Pancreas (tissue), 10 donors: ENCODE data around the gene ETFA. TPM values are rescaled to one million over a fixed set of nuclear protein-coding genes. Genes with fewer than 3 reads are reported as not detected.

Experiments
- ATAC-seq, 4 donors: fragments of 200-7000 bp; cut with Tn5 transposase; one replicate each; pipeline versions ENCODE4 v1.8.0 to v1.9.1; 2020; ENCODE audit warnings: mild to moderate bottlenecking in 4 of 4, moderate library complexity in 4 of 4
- DNase-seq, 6 donors: peaks; one replicate each; pipeline ENCODE4 v3.0.0-alpha.2; 2020
- FAIRE-seq: peaks from 2 replicates; lab custom pipeline; 2012; peaks lifted over from hg19 to GRCh38; lab: Jason Lieb, UNC
- H3K27ac ChIP-seq, 4 donors: fragments of 200-600 bp; sonication (generic); 1 replicate in 3 of 4; 2 replicates in 1 of 4; pipeline versions ENCODE4 v1.5.0 to v1.8.0; 2020
- H3K27me3 ChIP-seq, 4 donors: fragments of 200-600 bp; one replicate each; pipeline ENCODE4 v1.8.0; 2021
- H3K36me3 ChIP-seq, 3 donors: fragments of 200-600 bp; sonication (generic) in 1 of 3; one replicate each; pipeline versions ENCODE4 v1.5.0 to v1.8.0; 2020 to 2021
- H3K4me1 ChIP-seq, 3 donors: fragments of 200-600 bp; one replicate each; pipeline ENCODE4 v1.8.0; 2021
- H3K4me3 ChIP-seq, 4 donors: fragments of 200-600 bp; sonication (generic) in 2 of 4; one replicate each; pipeline versions ENCODE4 v1.5.0 to v1.8.0; 2020 to 2021
- H3K9me3 ChIP-seq, 4 donors: fragments of 200-600 bp; one replicate each; pipeline ENCODE4 v1.8.0; 2021
- CTCF ChIP-seq, 4 donors: fragments of 200-600 bp; sonication (generic) in 3 of 4; IDR thresholded peaks; one replicate each; pipeline versions ENCODE4 v1.5.0 to v1.8.0; 2021; ENCODE audit warnings: antibody characterized with exemption in 4 of 4
- WGBS, 2 donors: extraction: QIAGEN DNeasy Blood & Tissue Kit; methylation state at CpG; one replicate each; pipeline ENCODE4 v1.1.7; 2013; 5-methylcytosine and 5-hydroxymethylcytosine counted together
- intact Hi-C, 3 donors: fragments of 100-400 bp; cut with DNase I; formaldehyde crosslinking; loops; one replicate each; pipeline versions ENCODE4 v1.11.1 to v1.14.2; 2022
- polyA plus RNA-seq, 2 donors: library from polyadenylated mRNA; stranded (reverse); fragments of 200-250 nt; gene quantifications; one replicate each; pipeline ENCODE4 v1.2.3, GENCODE V29; 2013
- total RNA-seq, 6 donors: library from RNA; stranded (reverse); fragmentation: NEBNext Ultra II Directional in 4 of 6; extraction: Animal tissue kit (Norgen Biotek cat#: 25700) in 4 of 6; gene quantifications; one replicate each; pipeline versions ENCODE4 v1.2.1 to v1.2.4, GENCODE V29; 2021 to 2023
- donor health status: healthy with polysubstance abuse.
- donor health status: DM: no; HTN: no; CAD: no; lungs with moderate emphysema.
- donor health status: DM: no; HTN: no; CAD: no.
- donor health status: control.
- donor health status: control.
- donor health status: Bipolar disorder and iron deficiency.
- donor health status: DM: yes; HTN: yes; CAD: no.
- donor health status: DM: no; HTN: no; CAD: no.
- donor health status: DM: no; HTN: no; CAD: no.
- donor health status: DM: yes; HTN: yes; CAD: no.

ETFA gene
- total RNA-seq, result 10 to 100 TPM; 35.6 to 51.2 (median 42.6) TPM
- 10 to 100 TPM; 27.5 to 44.1 TPM for polyA plus RNA-seq

GRCh38 chr15:76311100-76311953, at the start of gene ETFA:
Gene ETFA, minus strand, starts transcription at chr15:76311469. Its CDS starts 81 bp downstream, at chr15:76311388.
- peak; percentile 96 to 99 (median 99) for ATAC-seq
- peak within 1 kb of the TSS; percentile 75 to 90 (median 82) for H3K27ac ChIP-seq
- H3K9me3 ChIP-seq, result no peaks in the 10 kb centered on the region
- FAIRE-seq, result no peak
- intact Hi-C loops, result no loop called here
- H3K36me3 ChIP-seq, result no peaks in the 10 kb centered on the region
- H3K27me3 ChIP-seq, result no peaks in the 10 kb centered on the region
- DNase-seq, result peak; percentile 96 to 99 (median 97)
- H3K4me3 ChIP-seq, result peak within 1 kb of the TSS; percentile 56 to 89 (median 76)
- WGBS, 2 donors, result 0 to 1% methylated on average over 60 of the region's 60 CpGs
- H3K4me1 ChIP-seq, result peaks cover 4 to 8% (median 8%) of the 10 kb centered on the region in 3 donors
- no peak for TF ChIP-seq CTCF (IDR thresholded peaks at IDR 0.05)

GRCh38 chr15:76360416-76360815, 49.1 kb upstream of the ETFA start:
- no peaks in the 10 kb centered on the region for H3K4me1 ChIP-seq
- no peak for TF ChIP-seq CTCF (IDR thresholded peaks at IDR 0.05)
- H3K27me3 ChIP-seq, result no peaks in the 10 kb centered on the region
- H3K27ac ChIP-seq, result no peak overlapping the region
- intact Hi-C loops, result no loop called here
- FAIRE-seq, result no peak
- no peak for DNase-seq
- H3K4me3 ChIP-seq, result no peak overlapping the region
- no peaks in the 10 kb centered on the region for H3K9me3 ChIP-seq
- ATAC-seq, result no peak
- WGBS, 2 donors, result 93 to 99% methylated on average over 3 of the region's 3 CpGs
- no peaks in the 10 kb centered on the region for H3K36me3 ChIP-seq

- H3K9me3 ChIP-seq, result no peaks in the 10 kb centered on the region
- H3K27ac ChIP-seq, result no peak overlapping the region
- WGBS, 2 donors, result 35 to 54% methylated on average over 3 of the region's 3 CpGs
- no peak for FAIRE-seq
- H3K36me3 ChIP-seq, result no peaks in the 10 kb centered on the region
- no peaks in the 10 kb centered on the region for H3K4me1 ChIP-seq
- H3K4me3 ChIP-seq, result no peak overlapping the region
- no peaks in the 10 kb centered on the region for H3K27me3 ChIP-seq
- DNase-seq, result no peak
- no peak for TF ChIP-seq CTCF (IDR thresholded peaks at IDR 0.05)
- peak in 1 of 4 donors; percentile 57 for ATAC-seq
- intact Hi-C loops, result no loop called here
Measured at GRCh38 chr15:76359152-76359551, 47.9 kb upstream of the ETFA start.

GRCh38 chr15:76358453-76358852, 47.2 kb upstream of the ETFA start:
- ATAC-seq (no peak), FAIRE-seq (no peak), DNase-seq (no peak)
- Histone ChIP-seq H3K27ac (no peak overlapping the region), H3K9me3 (no peaks in the 10 kb centered on the region), H3K27me3 (no peaks in the 10 kb centered on the region), H3K36me3 (no peaks in the 10 kb centered on the region), H3K4me1 (no peaks in the 10 kb centered on the region), H3K4me3 (no peak overlapping the region)
- 94 to 95% methylated on average over 3 of the region's 3 CpGs for WGBS, 2 donors
- no peak for TF ChIP-seq CTCF (IDR thresholded peaks at IDR 0.05)
- intact Hi-C loops, result no loop called here
